Chondrocyte (in vitro differentiated cells): ENCODE results near the gene RAB18. TPM values are rescaled to one million over a fixed set of nuclear protein-coding genes. Genes with fewer than 3 reads are reported as not detected.

Experiments
- DNase-seq: peaks from one replicate; pipeline ENCODE4 v3.0.0; 2021; ENCODE audit warnings: mixed read lengths, low spot score
- H3K27ac Mint-ChIP-seq: one replicate; pipeline ENCODE4 v1.8.0; 2021; ENCODE audit warnings: mild to moderate bottlenecking, moderate library complexity, mixed read lengths; ENCODE audit not compliant: unreplicated experiment
- H3K27me3 Mint-ChIP-seq: 2 replicates; pipeline ENCODE4 v1.8.0; 2021; ENCODE audit warnings: low read depth, mixed read lengths
- H3K36me3 Mint-ChIP-seq: 2 replicates; pipeline ENCODE4 v1.8.0; 2021; ENCODE audit warnings: low read depth, mixed read lengths
- H3K4me1 Mint-ChIP-seq: 2 replicates; pipeline ENCODE4 v1.8.0; 2021; ENCODE audit warnings: low read depth, mild to moderate bottlenecking, mixed read lengths
- H3K4me3 Mint-ChIP-seq: one replicate; pipeline ENCODE4 v1.8.0; 2021; ENCODE audit warnings: mild to moderate bottlenecking, moderate library complexity, mixed read lengths; ENCODE audit not compliant: unreplicated experiment
- H3K9me3 Mint-ChIP-seq: 2 replicates; pipeline ENCODE4 v1.8.0; 2021; ENCODE audit warnings: low read depth, mixed read lengths
- total RNA-seq: library from RNA; stranded (reverse); gene quantifications from 3 replicates; pipeline ENCODE4 v1.2.1, GENCODE V29; 2021
- TF ChIP-seq, protein P1 (sequence below): fragments of 200-600 bp; sonication (generic); IDR thresholded peaks from 2 replicates; pipeline ENCODE4 v1.5.0; 2021; ENCODE audit warnings: antibody characterized with exemption, mild to moderate bottlenecking, moderate library complexity

The RAB18 gene
- total RNA-seq, 1 donor from 2014 or later: 176 TPM

DNA sequence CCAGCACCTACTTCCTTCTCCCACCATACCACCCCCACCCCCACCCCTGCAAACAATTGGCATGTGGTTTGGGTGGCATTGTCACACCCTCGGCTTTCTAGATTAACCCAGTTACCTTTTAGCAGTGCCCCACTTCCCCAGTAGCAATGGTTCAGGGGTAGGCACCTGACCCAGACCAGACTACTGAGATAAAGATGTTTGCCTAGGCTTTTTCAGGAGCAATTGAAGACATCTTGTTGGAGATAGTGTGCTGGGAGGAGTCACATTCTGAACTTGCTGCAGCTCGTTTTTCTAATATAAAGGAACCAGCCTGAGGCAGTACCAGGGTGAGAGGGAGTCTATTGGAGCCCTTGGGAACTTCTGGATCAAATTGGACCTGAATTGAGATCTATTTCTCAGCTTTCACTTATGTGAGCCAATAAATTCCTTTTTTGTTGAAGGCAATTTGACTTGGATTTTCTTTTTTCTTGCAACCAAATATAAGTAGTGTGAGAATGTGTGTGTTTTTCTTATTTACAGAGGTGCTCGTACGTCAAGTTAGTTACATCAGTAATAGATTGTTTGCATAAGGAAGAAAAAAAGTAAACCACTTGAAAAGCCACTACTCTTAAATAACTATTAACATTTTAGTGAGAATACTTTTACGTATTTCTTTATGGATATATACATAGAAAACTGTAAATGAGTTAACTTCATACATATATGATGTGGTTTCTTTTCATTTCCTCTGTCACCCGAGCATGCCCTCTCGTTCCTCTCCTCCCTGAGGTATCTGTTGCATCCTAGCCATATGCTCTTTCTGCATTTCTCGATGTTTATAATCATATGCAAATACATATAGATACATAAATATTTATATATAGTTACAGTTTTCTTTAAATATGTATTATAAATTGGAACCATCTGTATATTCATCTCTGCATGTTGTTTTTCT, 38.0 kb downstream of the RAB18 start:
- no peak for DNase-seq
- no peaks in the 10 kb centered on the region for H3K9me3 Mint-ChIP-seq
- no peak overlapping the region for H3K27ac Mint-ChIP-seq
- no peaks in the 10 kb centered on the region for H3K27me3 Mint-ChIP-seq
- no peak overlapping the region for H3K4me3 Mint-ChIP-seq
- TF ChIP-seq, protein P1, sequence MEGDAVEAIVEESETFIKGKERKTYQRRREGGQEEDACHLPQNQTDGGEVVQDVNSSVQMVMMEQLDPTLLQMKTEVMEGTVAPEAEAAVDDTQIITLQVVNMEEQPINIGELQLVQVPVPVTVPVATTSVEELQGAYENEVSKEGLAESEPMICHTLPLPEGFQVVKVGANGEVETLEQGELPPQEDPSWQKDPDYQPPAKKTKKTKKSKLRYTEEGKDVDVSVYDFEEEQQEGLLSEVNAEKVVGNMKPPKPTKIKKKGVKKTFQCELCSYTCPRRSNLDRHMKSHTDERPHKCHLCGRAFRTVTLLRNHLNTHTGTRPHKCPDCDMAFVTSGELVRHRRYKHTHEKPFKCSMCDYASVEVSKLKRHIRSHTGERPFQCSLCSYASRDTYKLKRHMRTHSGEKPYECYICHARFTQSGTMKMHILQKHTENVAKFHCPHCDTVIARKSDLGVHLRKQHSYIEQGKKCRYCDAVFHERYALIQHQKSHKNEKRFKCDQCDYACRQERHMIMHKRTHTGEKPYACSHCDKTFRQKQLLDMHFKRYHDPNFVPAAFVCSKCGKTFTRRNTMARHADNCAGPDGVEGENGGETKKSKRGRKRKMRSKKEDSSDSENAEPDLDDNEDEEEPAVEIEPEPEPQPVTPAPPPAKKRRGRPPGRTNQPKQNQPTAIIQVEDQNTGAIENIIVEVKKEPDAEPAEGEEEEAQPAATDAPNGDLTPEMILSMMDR: no peak
- H3K36me3 Mint-ChIP-seq: peaks cover 26% of the 10 kb centered on the region
- H3K4me1 Mint-ChIP-seq: peaks cover 14% of the 10 kb centered on the region

DNA sequence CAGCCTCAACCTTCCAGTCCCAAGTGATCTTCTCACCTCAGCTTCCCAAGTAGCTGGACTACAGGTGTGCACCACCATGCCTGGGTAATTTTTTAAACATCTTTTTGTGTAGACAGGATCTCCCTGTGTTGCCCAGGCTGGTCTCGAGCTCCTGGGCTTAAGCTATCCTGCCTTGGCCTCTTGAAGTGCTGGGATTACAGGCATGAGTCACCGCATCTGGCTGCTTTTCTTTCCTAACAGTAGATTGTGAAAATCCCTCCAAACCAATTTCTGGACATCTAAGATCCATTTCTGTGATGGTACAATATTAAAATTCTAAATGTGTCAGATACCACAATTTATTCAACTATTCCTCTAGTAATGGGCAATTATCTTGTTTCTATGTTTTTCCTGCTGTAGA, 38.7 kb downstream of the RAB18 start:
- TF ChIP-seq, protein P1: no peak
- peaks cover 28% of the 10 kb centered on the region for H3K36me3 Mint-ChIP-seq
- no peaks in the 10 kb centered on the region for H3K9me3 Mint-ChIP-seq
- H3K4me1 Mint-ChIP-seq: peaks cover 11% of the 10 kb centered on the region
- H3K4me3 Mint-ChIP-seq: no peak overlapping the region
- no peaks in the 10 kb centered on the region for H3K27me3 Mint-ChIP-seq
- no peak for DNase-seq
- peak overlapping the region; percentile 9 for H3K27ac Mint-ChIP-seq

DNA sequence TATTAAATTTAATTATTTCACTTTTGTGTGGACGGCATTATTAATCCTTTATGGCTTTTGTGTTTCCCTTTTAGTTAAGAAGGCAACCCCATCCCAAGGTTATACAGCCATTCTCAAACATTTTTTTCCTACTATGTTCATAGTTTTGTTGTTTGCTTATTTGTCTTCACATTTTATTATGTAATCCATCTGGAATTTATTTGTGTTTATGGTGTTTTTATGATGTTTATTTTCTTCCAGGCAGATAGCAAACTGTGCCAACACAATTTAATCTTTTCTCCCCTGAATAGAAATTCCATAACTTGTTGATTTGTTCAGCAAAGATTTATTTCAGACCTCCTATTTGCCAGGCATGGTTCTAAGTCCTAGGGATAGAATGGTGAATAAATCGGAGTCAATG, 42.9 kb downstream of the RAB18 start:
- TF ChIP-seq, protein P1: no peak
- Mint-ChIP-seq H3K4me1 (peaks cover 6% of the 10 kb centered on the region), H3K4me3 (no peak overlapping the region), H3K27me3 (no peaks in the 10 kb centered on the region), H3K9me3 (no peaks in the 10 kb centered on the region), H3K36me3 (peaks cover 18% of the 10 kb centered on the region), H3K27ac (no peak overlapping the region)
- DNase-seq: no peak

DNA sequence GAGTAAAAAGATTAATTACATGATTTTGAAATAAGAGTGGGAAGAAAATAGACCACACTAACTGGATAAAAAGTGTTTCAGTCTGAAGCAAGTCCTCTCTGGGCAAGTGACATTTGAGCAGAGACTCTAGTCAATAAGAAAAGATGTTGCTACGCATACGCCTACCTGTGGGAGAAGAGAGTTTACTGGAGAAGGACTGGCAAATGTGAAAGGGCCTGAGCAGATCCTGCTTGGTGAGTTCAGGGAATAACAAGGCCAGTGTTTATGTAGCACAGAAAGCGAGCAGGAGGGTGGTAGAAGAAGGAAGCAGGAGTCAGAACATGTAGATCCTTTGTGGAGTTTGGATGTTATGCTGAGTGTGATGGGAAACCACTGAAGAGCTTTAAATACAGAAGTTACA, 43.4 kb downstream of the RAB18 start:
- Mint-ChIP-seq H3K4me1 (peaks cover 6% of the 10 kb centered on the region), H3K36me3 (peaks cover 18% of the 10 kb centered on the region), H3K27me3 (no peaks in the 10 kb centered on the region), H3K9me3 (no peaks in the 10 kb centered on the region), H3K4me3 (no peak overlapping the region), H3K27ac (no peak overlapping the region)
- TF ChIP-seq, protein P1: no peak
- no peak for DNase-seq

DNA sequence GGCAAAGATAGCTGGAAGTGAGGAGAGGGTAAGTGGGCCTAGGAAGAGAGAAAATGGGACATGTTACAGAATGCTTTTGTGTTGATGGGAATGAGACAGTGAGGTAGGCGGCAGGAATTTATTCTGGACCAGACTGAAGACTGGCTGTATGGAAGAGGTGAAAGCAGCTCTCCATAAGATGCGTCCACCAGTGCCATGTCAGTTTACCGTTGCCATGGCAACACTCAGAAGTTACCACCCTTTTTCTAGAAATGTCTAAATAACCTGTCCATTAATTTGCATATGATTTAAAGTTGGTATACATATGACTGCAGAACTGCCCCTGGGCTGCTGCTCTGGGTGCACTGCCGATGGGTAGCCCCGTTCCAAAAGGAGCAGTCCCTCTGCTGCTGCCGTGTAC, 46.7 kb downstream of the RAB18 start:
- TF ChIP-seq, protein P1: no peak
- Mint-ChIP-seq H3K4me3 (no peak overlapping the region), H3K27ac (no peak overlapping the region), H3K9me3 (no peaks in the 10 kb centered on the region), H3K27me3 (no peaks in the 10 kb centered on the region), H3K4me1 (no peaks in the 10 kb centered on the region), H3K36me3 (peaks cover 8% of the 10 kb centered on the region)
- DNase-seq: no peak
